NCI-H128 (cell line): Measurements from ENCODE around the gene PAGE1.
"Not testable (repeated sequence)": the region's sequence is repeated elsewhere in the genome, so short reads cannot be mapped to it uniquely, and the experiment has no call there.

Experiments used
- DNase-seq: peaks from one replicate; lab custom pipeline; 2025; ENCODE audit not compliant: unreplicated experiment; lab: John Stamatoyannopoulos, UW

Gene PAGE1

GRCh38 chrX:49695276-49696180, at the start of gene PAGE1:
PAGE1 (minus strand) TSS chrX:49695984; CDS start chrX:49694770, 1,214 bp downstream.
- DNase-seq = no peak

GRCh38 chrX:49741501-49741900, 45.7 kb upstream of the PAGE1 start:
- DNase-seq = not testable (repeated sequence)

GRCh38 chrX:49727847-49728246, 32.1 kb upstream of the PAGE1 start:
- DNase-seq = no peak

- no peak for DNase-seq
Measured at GRCh38 chrX:49726966-49727365, 31.2 kb upstream of the PAGE1 start.

DNA sequence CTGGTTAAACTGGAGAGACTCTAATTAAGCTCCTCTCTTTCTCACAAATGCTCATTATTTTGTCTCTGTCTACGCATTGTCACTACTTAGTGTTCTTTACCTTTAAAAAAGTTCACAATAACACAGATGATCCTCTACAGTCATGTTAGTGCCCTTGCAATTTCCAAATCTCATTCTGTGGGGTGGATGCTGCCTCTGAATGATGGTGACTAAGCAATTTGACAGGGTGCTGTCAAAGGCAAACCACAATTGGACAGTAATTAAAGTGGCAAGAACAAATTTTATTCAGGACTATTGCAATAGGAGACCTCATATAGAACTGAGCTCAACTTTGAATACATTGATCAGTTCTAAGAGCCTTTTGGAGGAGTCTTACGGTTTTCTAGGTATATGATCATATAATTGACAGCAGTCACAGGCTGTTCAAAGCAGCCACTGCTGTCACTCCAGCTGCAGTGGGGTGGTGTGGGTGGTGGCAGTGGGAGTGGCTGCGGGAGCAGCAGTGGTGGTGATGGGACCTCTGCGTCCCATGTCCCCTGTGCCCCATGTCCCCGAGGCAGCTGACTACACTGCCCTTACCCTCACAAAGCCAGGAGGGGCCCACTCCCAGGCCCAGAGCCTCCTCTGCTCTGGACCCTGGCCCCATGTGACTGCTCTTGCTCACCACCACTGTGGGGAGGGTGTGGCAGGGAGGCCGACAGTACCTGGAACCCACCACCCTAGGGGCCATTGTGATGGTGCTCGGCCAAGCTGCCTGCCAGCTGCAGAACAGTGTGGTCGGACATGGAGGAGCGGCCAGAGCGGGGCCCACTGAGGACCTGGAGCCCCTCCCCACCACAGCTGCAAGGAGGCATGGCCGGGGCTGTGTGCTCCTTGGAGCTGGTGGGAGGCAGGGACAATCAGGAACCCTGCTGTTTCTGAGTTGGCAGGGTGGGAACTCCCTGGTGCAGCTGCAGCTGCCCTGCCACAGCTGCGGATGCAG, 30.4 kb upstream of the PAGE1 start:
- DNase-seq = no peak

- no peak for DNase-seq
Measured at GRCh38 chrX:49725401-49725800, 29.6 kb upstream of the PAGE1 start.

GRCh38 chrX:49720106-49720505, 24.3 kb upstream of the PAGE1 start:
- DNase-seq = not testable (repeated sequence)

- no peak for DNase-seq
Measured at GRCh38 chrX:49712577-49712976, 16.8 kb upstream of the PAGE1 start.

- DNase-seq = no peak
Measured at GRCh38 chrX:49710744-49711319, 15.0 kb upstream of the PAGE1 start.

- DNase-seq = no peak
Measured at GRCh38 chrX:49704691-49705404, 9.1 kb upstream of the PAGE1 start.

DNA sequence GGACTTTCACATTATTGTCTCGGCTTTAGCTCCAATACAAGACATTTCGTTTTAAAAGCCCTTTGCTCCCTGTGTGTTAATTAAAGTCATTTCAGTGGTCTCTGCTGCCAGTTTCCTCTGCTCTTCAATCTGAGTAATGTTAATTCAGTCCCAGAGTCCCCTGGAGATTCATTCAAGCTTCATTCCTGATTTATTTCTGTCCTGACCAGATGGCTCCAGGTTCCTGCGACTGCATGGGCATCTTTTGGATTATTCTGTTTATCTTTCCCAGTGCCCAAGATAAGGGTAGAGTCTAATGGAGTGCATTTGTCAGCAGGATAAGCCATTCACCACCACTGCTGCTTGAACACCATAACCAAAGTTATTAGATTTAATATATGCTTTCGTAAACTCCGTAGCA, 6.1 kb upstream of the PAGE1 start:
- no peak for DNase-seq

GRCh38 chrX:49701323-49701722, 5.5 kb upstream of the PAGE1 start:
- DNase-seq = no peak

DNA sequence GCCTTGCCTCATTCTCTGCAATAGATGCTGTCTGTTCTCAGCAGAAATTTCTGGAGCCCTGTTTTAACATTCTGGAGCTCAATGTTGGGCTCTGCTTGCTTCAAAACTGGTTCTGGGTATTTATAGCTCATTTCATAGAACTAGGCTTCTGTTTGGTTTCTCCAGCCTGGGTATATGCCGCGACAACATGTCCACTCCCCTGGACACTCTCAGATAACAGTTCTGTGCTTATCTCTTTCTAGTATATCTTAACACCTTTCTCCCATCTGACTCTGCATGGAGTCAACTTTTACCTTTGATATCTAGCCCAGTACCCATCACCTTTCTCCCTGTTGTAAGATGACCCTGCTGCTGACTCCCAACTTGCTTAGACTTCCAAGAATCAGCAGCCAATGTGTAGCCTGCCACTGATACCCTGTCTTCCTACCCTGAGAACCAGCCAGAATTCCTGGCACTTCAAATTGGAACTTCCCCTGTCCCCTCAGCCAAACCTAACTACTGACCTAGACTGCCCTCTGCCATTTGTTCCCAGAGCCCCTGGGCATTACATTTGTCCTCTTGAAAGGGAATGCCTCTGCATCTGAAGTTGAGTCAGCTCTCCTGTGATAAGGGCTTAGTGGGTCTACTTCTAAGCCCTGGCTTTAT, 20.6 kb downstream of the PAGE1 start:
- no peak for DNase-seq

DNA sequence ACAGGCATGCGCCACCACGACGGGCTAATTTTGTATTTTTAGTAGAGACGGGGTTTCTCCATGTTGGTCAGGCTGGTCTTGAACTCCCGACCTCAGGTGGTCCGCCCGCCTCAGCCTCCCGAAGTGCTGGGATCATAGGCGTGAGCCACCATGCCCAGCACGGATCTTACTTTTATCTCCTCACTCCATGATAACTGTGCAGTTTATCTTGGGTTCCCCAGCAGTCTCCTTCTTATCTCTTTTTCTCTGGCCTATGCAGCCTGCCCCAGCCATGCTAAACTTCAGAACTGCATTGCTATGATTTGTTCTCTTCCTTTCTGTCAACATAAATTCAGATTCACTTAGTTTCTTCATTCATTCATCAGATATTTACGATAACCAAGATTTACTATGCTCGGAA, 22.4 kb downstream of the PAGE1 start:
- DNase-seq = no peak

GRCh38 chrX:49664824-49665223, 31.0 kb downstream of the PAGE1 start:
- no peak for DNase-seq

DNA sequence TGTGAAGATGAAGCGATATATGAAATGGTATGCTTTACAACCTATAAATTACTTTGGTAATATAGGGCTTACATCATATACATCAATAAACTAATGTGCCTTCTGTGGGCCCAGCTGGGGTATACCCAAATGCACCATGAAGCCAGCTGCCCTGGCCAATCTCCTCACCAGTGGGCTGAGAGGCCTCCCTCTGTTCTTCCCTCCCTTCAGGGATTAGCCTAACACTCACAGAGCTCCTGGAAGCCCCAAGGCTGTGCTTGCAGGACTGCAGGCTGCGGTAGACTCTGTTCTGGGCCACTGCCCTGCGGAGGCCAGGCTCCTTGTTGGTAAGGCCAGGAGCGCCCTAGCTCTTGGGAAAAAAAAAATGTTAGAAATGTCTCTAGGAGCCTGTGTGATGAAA, 33.9 kb downstream of the PAGE1 start:
- DNase-seq = no peak

GRCh38 chrX:49659771-49660170, 36.0 kb downstream of the PAGE1 start:
- no peak for DNase-seq

GRCh38 chrX:49656533-49656932, 39.3 kb downstream of the PAGE1 start:
- DNase-seq = no peak

DNA sequence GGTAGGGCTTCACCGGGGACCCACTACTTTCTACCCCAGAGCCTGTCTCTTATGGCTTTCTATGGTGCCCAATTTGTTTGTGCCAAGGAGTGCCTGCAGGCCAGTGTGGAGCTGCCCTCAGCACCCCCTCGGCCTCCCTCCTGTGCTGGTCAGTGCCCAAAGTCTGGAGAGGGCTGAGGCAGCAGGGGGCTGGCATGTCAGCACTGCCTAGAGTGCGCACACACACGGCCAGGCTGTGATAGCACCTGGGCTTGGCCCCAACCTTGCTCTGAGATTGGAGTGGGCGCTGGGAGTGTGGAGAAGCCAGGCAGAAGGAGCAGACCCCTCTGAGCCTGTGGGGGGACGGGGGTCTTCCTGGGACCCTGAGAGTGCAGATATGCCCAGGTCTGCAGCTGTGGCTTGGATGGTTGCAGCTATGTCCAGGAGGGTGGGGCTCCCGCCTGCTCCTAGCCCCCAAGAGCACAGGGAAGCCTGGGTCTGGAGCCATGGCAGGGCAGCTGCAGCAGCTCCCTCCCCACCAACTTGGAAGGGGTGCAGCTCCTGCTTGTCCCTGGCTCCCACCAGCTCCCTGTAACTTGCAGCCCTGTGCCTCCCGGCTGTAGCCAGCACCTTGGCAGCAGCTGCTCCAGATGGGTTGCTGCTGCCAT, 50.7 kb downstream of the PAGE1 start:
- no peak for DNase-seq
